Fibroblast of lung (primary cell): ENCODE results near the gene COPG1.
A peak's percentile ranks its signal among the peaks of the same experiment; 100 is the strongest.

ENCODE experiments used
- EZH2 ChIP-seq: IDR thresholded peaks from 2 replicates; pipeline ENCODE4 v1.5.1; 2012; ENCODE audit warnings: low read length, control low read depth, mild to moderate bottlenecking; ENCODE audit errors: missing control alignments
- TF ChIP-seq, protein P1 (sequence below), 2 donors: IDR thresholded peaks in 1 of 2; conservative IDR thresholded peaks in 1 of 2; 1 replicate in 1 of 2; 2 replicates in 1 of 2; pipeline ENCODE4 v1.5.1; 2011 to 2012; ENCODE audit warnings: low read length in 2 of 2, control low read depth in 1 of 2, inconsistent platforms in 1 of 2, low read depth in 1 of 2, mild to moderate bottlenecking in 1 of 2

DNA sequence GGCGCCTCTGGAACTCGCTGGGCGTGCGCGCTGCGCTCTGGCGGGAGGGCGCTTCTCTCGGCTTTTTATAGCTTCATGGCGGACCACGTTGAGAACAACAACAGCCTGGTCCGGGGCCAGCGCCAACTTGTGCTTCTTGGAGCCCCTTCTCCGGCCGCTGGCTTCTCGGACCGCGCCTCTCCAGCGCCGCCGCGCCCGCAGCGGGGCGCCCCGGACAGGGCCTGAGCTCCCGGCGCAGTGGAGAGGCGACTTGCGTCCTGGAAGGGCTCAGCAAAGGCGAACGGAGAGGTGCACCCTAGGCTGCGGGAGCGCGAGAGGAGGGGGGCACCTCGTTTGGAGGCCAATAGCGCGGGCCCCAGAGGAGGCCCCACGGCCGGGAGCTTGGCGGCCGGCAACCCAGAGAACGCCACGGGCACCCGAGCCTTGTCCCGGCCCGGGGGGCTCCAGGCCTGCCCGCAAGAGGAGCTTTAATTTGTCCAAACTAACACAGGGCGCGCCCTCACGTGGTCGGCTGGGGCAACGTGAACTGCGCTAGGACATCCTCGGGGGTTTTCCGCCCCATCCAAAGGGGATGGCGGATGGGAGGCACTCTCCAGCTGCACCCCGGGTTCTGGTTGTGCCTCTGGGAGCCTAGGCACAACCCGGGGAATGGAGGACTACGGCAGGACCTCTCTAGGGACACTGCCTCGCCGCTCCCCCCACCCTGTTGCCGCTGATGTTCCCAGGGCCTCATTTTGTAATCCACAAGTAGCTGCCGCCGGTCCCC is 67.0 kb downstream of the COPG1 start:
- TF ChIP-seq, protein P1, sequence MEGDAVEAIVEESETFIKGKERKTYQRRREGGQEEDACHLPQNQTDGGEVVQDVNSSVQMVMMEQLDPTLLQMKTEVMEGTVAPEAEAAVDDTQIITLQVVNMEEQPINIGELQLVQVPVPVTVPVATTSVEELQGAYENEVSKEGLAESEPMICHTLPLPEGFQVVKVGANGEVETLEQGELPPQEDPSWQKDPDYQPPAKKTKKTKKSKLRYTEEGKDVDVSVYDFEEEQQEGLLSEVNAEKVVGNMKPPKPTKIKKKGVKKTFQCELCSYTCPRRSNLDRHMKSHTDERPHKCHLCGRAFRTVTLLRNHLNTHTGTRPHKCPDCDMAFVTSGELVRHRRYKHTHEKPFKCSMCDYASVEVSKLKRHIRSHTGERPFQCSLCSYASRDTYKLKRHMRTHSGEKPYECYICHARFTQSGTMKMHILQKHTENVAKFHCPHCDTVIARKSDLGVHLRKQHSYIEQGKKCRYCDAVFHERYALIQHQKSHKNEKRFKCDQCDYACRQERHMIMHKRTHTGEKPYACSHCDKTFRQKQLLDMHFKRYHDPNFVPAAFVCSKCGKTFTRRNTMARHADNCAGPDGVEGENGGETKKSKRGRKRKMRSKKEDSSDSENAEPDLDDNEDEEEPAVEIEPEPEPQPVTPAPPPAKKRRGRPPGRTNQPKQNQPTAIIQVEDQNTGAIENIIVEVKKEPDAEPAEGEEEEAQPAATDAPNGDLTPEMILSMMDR (conservative IDR thresholded peaks at IDR 0.05 in 1 of 2, IDR thresholded peaks at IDR 0.05 in 1 of 2; ENCODE audit: low read depth in 1 of 2, low read length in 2 of 2): peak; percentile 43 to 45
- TF ChIP-seq EZH2: no peak
